Left hindlimb (tissue), 1 donor: ENCODE data around the gene CFAP58.

Experiments used
- DNase-seq: peaks from one replicate; pipeline ENCODE4 v3.0.0-alpha.2; 2018

Gene CFAP58

DNA sequence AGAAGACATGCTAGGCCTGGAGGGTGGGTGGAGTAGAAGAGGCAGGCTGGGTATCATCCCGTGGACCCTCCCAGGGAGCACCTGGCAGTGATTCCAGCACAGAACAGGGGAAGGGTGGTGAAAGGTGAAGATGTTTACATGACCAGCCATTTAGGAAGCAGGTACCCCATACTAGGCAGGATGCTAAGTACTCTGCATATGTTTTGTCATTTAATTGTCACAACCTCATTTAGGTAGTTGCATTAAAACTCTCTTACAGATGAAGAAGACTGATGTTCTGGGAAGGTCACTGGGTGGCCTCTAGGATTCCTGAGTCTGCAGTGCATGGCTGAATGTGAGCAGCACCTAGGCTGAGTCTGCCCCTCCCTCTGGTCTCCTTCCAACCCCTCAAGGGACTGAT is 30.5 kb upstream of the CFAP58 start:
- DNase-seq, result no peak

DNA sequence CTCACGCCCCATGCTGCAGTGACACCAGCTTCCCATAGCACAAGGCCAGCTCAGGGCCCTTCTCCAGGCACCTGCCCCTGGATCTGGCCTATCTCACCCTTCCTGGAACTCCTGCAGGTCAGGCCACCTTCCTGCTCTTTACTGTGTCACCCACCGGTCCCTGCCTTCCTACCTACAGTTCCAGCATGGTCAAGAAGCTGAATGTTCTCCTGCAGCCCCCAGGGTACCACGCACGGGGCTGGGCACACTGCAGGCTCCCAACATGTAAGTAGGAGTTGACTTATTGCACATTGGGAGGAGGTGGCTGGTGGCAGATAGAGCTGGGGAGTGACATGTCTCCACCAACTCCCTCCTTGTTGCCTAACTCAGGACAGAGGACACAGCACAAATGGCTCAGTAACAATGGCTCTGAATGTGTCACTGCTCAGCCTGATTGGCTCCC is 29.9 kb upstream of the CFAP58 start:
- no peak for DNase-seq

DNA sequence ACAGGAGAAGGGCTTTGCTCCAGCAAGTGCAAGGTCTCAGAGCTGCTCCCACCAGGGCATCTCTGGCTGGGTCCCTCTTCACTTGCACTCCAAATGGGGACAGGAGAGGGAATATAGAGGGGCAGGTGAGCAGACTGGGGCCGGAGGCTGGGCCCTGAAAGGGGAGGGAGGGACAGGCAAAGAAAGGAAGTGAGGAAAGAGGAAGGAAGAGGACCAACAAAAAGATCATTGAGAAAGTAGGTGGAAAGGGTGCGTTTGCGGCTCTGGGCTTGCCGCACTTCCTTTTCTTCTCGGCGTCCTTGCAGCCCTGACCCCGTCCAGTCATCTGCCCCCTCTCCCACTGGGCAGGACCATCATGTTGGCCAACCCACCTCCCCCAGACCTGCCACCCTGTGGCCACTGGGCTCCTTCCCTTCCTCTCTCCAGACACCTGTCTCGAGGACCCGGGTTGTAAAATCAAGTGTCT is 29.4 kb upstream of the CFAP58 start:
- DNase-seq, result no peak

DNA sequence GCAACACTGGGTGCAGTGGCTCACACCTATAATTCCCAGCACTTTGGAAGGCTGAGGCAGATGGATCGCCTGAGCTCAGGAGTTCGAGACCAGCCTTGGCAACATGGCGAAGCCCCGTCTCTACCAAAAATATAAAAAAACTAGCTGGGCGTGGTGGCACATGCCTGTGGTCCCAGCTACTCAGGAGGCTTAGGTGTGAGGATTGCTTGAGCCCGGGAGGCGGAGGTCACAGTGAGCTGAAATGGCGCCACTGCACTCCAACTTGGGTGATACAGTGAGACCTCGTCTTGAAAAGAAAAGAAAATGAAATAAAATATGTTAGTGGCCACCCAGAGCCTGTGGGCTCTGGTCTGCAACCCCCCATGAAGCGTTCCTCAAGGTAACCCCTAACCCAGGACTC is 28.7 kb upstream of the CFAP58 start:
- DNase-seq, result no peak

DNA sequence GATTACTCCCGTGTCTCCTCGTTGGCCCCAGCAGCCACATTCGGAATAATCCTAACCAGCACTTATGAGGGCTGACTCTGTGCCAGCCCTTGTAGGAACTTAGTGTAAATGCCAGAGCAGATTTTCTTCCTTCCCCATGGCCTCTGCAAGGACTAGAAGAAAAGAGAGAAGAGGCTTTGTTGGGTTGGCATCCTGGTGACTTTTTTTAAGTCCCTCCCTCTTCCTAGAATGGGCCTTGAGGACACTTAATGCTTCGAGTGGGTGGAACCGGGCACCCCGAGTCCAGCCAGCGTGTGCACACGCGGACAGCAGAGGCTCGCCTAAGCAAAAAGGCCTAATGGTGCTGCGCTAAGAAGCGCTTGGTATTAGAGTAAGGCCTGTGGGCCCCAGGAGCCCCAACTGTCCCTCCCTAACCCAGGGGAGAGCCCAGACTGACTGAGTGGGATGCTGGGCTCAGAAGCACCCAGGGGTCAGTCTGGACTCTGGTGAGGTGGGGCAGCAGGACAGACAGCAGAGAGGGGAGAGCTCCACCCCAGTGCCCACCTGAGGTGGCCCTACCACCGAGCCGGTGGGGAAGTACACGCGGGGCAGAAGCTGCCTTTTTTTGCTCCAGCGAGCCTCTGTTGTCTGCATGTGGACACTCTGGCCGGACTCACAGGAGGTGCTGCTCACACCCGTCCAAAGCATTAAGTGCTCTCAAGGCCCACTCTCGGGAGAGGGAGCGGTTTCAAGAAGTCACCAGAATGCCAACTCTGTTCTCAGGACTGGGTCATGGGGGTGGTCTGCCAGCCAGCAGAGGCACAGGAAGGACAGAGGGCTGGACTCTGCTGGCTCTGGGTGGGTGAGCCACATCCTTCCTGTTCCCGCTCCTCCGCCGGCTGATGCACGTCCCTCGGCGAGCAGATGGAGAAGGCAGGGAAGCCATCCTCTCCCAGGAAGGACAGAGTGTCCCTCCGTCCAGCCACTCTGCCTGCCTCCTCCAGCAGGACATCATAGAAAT is 27.9 kb upstream of the CFAP58 start:
- DNase-seq, result no peak

DNA sequence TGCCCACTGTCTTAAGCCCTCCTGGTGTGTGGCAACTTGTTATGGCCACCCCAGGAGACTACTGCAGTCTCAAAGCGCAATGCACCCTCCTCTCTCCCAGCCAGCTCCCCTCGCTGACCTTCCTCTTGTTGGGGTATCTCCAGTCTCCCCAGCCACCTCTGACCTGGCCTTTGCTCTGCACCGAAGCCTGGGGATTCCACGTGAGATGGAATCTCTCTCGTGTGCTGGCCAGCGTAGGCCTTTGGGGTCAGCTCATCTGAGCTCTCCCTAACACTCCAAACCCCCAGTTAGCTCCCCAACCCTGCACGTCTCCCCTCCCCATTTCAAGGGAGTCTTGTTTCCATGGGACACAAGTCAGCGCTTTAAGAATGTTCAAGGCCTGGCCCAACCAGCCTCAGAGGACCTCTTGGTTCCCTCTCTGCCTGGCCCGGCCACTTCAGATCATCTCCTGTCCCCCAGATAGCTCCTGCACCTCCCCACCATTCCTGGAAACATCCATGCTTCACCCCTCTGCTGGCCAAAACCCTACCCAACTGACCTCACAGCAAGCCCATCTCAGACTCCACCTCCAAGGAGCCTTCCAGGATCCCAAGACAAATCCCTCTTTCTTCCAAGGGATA is 26.5 kb upstream of the CFAP58 start:
- DNase-seq, result no peak

DNA sequence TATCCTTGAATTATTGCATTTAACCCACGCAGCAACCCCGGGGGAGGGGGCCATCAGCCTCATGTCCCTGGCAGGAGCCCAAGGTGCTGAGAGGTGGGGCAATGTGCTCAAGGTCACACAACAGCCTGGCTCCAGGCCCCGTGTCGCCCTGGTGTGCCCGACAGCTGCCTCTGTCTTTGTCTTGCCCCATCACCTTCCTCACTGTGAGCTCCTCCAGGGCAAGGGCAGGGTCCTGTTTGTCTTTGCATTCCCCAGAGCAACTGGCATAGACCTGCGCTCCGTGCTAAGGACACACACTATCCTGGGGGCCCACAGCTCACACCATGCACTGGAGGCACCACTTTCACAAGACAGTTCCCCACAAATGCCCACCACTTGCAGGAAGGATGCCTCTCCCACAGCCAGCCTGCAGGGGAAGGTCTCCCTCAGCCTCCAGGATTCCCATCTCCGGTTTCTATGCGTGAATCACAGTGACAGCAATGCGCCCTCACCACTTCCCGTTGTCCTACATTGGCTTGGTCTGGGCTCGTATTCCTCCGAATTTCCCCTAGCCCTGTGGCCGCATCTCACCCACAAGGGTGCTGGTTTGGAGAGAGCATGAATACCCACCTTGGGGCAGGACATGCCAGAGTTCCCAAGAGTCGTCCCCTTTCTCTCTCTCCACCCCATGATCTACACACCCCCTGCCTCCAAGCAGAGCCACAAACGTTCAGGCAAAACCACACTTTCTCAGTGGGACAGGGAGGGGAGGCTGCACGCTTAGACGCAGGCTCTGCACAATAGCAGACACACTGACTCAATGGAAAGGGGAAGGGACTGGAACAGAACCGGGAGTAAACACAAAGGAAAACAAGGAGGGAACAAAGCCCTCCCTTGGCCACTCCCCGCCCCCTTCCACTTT is 25.6 kb upstream of the CFAP58 start:
- DNase-seq, result peak; percentile 75

DNA sequence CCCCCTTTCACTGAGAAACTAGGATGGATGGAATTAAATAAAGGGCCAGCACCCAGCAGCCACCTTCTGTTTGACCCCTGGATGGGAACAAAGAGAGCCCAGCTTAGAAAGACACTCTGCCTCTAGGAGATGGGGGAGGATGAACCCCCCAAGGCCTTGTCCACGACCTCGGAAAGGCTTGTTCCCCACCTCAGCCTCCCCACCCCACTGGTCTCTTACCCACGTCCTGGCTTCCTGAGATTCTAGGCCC is 25.1 kb upstream of the CFAP58 start:
- DNase-seq, result no peak

DNA sequence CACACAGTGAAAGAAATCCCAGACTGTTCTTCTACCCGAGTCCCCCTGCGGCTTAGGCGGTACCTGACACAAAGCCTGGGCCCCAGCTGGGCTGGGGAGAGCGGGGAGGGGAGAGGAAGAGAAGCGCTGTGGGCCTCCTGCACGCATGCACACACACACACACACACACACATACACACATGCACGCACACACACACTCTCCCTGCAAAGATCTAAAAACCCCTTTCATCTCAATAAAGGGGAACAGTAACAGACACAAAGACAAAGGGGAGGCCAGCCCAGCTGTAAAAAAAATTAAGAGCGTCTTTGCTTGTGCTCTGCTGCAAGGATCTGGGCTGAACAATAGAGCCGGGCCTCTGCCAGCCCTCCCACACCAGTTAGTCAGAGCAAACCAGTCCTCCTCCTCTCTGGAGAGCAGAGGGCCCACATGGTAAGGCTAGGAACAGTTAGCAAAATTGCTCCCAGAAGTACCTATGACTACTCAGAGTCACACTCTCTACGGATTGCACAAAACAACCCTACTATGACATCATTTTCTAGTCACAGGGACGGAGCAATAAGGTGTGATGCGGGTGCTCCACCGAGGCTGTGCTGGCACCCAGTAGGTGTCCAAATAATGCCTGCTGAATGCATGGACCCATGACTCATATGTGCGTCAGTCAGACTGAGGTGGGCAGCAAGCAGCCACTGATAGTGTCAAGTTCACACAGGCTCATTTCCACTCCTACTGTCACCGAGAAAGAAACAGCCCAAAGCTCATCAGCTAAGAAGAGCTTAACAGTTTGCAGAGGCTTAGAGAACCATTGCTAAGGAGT is 24.5 kb upstream of the CFAP58 start:
- peak; percentile 76 for DNase-seq

DNA sequence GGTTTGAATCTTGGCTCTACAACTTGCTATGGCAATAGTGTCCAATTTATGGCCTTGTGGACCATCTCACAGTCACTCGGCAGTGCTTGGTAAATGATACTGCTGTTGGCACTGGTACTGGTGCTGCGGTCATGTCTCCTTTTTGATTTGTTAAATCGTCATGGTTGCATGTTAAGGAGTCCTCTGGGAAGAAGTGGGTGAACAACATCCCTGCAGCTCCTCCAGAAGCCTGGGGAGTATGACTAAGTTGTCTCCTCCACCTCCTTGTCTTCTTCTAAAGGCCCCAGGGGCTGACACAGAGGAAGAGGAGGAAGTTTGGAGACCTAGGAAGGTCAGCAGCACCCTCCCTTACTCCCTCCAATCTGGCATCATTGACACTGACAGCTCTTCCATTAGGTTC is 23.9 kb upstream of the CFAP58 start:
- DNase-seq, result peak; percentile 29

DNA sequence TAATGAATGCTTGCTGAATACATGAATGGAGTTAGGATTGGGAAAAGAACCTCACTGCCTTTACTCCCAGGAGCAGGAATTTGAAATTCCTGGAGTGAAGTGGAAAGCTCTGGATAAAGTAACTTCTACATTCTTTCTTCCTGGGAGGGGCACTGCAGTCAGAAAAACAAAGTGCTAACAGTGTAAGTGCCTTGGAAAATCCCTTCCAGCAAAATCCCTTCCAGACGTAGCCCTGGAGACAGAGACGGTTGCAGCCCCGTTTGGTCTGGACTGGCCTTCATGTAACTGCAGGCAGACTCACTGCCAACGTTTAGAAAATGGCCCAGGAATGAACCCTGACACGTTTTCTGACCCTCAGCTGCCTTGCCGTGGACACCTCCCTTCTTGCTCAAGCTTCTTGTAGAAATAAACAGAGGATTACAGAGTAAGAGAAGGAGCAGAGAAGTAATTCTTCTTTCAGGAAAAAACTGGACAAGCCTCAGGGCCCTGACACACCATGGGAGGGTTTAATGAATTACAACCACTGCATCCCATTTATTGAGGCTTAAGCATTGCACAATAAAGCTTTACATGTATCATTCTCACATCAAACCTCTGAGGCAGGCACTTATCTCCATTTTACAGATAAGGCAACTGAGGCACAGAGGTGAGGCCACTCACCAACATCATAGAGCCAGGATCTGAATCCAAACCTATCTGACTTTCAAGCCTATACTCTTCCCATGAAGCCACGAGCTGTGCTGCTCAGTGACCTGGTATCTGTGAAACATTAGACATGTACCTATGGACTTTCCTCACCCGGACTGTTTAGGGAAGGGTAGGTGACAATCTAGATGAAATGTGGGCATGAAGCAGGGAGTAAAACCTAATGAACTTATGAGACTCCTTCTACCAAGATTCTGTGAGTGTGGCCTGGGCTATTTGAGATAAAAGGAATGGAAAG is 23.2 kb upstream of the CFAP58 start:
- peak; percentile 86 for DNase-seq

DNA sequence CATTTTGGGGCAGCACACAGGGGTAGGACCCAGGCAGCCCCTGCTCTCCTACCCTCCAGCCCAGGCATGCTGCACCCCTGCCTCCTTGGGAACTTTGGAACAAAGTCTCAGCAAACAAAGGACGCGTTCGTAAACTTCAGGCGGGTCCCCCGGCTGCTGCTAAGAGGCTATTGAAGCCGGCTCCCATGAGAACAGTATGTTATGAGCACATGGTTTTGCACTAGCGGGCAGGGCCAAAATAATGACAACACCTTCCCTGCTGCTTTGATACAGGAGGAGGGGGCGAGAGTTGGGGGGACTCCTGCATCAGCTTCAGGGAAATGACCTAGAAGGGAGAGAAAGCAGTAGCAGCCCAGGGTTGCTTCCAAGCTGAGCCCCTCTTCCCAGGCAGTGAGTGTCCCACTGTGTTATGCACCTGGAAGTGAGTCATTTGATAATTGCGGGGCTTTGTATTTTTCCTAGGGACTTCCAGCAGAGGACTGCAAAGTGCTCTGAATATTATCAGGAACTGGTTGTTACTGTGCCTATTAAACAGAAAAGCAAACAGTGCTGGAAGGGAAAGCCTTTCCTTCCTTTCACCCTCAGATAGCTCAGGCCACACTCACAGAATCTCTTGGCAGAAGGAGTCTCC is 22.3 kb upstream of the CFAP58 start:
- DNase-seq, result peak; percentile 49

DNA sequence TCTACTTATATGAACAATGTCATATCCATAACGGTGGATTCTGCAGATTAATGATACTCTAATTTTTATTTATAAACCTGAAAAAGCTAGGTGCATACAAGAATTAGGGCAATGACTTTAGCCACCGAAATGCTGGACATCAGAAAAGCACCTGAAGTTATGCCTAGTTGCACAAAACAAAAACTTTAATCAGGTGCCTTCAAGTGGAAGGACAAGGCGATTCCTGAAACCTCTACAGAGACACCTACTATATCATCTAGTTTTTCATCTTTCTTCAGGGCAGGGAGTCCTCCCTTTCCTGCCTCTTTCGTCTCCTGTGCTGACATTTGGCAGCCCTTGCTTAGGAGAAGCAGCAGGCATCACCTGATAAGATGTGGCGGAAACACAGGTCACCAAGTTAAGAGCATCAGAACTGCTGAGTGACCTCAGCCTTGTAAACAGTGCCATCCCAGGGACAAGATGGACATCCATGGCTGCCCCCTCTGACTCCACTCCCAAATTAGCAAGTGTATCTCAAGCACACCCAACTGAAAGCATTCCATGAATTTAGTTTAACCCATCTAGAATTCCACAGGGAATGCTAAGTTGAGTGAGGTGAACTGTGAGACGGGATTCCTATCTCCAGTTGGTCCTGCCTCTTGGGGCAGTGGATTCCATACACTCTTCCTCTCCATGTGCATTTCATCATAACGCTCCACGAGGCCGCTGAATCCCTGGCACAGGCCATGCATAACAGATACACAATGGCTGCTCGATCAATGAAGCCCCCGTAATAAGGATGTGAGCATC is 21.2 kb upstream of the CFAP58 start:
- no peak for DNase-seq

DNA sequence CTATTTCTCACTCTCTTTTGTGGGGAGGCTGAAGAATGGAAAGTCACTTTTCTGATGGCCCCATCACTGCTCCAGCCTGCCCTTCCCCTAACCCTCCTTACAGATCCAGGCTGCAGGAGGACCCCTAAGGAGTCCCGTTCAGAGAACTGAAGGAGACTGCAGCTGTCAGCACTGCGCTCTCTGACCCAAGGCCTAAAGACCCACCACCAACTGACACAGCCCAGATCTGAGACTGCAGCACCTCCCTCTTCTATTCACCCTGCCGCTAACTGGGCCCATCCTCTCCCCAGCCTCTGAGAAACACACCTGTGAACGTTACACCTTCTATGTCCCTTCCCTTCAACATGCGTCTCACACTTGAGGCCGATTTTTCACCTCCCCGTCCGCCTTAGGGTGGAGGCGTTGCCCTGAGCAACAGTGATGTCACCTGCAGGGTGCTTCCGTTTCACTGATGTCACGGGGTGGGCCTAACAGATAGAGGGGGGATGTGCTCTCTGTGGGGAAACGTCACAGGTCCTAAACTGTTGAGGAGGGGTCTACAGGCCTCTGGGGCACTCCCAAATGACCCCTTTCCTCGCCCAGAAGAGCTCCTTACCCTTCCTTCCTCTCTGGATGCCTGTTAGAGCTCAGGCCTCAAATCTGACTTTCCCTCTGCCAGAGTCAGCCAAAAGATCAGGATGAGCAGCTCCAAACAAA is 20.5 kb upstream of the CFAP58 start:
- no peak for DNase-seq

DNA sequence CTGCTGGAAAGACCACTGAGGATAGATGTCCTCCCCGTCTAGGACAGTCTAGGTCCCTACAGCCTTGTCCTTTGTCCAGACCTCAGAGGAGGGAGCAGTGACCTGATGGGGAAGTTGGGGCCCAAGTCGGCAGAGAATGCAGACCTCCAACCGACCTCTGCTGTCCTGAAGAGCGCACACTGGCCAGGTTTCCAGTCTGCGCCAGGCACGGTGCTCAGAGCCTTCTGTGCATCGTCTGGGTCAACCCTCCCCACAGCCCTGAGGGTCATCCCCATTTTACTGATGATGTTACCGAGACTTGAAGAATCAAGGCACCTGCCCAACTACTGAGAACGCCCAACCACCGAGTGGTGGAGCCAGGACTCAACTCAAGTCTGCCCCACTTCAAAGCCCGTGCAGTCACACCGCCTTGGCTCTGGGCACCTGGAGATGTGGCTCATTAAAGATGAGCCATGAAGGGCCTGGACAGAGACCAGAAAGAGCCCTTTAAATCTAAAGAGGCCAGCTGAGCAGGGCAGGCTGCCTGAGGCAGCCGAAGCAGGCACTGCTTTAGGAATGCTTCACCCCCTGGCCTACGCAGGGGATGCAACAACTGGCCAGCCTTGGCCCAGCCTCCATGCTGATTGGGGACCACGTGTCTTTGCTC is 19.8 kb upstream of the CFAP58 start:
- DNase-seq, result no peak

DNA sequence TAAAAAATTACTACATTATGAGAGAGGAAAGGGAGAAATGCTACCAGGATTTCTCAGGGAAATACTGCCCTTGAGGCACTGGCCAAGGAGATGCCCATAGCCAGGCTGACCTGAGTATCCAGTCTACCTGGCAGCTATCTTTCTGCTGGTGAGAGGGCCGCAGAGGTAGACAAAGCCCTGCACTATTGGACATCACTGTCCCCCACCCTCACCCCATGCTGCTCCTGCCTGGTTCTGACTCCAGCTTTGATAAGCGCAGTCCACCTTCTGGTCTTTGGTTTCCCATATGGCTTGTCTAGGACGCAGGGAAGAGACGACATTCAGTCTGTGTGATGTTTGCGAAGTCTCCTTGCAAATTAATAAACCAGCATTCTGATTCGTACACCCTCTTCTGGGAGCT is 19.1 kb upstream of the CFAP58 start:
- no peak for DNase-seq

DNA sequence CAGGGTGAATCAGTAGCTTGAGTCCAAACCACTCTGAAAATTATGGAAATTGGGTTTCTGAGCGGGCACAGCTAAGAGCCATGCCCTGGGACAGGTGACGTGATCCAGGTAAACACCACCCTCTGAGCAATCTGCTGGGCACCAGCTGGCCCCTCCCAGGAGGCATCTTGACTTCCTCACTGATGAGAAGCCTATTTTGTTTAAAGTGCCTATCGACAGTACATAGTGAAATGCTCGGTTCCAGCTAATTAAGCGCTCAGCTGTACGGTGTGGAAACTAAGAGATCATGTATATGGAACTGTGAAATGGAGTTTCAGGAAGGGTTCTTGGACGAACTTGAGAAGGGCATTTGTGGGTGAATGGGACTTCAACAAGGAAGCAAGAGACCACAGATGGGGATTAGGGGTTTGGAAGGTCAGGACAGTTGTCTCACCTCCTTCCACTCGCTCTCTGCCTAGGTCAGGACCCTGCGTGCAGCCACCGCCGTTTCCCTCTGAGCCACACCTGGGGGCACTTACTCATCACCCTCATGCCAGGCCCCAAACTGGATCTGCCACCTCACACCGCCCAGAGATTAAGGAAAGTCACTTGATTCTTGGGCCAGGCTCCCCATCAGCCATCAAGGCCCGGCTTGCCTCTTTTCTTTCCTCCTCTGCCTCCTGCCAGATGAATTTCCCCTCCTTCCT is 18.5 kb upstream of the CFAP58 start:
- DNase-seq, result no peak

DNA sequence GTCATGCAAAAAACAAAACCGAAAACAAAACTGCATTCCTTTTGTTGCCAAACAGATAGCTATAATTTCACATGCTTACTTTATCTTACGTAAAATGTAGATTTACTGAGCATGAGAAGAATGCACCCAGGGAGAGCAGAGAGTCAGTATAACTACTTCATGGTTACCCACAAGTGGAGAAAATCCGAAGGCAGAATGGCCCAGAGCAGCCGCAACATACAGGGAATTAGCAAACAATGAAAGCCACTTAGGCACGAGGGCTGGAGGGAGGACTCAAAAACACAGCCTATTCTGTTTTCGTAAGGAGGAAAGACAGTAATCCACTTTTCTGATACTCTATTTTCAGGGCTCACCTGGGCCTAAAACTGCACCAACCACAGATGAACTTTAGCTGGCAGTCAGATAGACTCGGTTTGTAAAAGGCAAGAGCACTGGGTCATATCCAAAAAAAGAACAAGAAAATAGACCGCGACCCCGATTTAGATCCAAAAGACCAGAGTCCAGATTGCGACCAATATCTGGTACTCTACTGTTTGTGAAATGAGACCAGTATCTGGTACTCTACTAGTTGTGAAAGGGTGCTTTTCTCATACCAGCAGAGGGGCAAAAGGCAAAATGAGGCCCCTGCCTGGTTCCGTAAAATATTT is 16.7 kb upstream of the CFAP58 start:
- no peak for DNase-seq
